Hepatocyte (in vitro differentiated cells): ENCODE data around the gene CASP1. TPM values are rescaled to one million over a fixed set of nuclear protein-coding genes. Genes with fewer than 3 reads are reported as not detected.
A peak's percentile ranks its signal among the peaks of the same experiment; 100 is the strongest.
"Not testable (repeated sequence)": the region's sequence is repeated elsewhere in the genome, so short reads cannot be mapped to it uniquely, and the experiment has no call there.

Source experiments
- DNase-seq: peaks from one replicate; pipeline ENCODE4 v3.0.0-alpha.2; 2016; ENCODE audit warnings: low spot score
- H2AFZ ChIP-seq: fragments of 200-600 bp; sonication (generic); 2 replicates; pipeline ENCODE4 v1.6.0; 2016; ENCODE audit warnings: antibody characterized with exemption, mild to moderate bottlenecking
- H3K27ac ChIP-seq: fragments of 200-600 bp; sonication (generic); 2 replicates; pipeline ENCODE4 v1.5.1; 2016; ENCODE audit warnings: mild to moderate bottlenecking
- H3K27me3 ChIP-seq: fragments of 200-600 bp; sonication (generic); 2 replicates; pipeline ENCODE4 v1.6.1; 2016
- H3K36me3 ChIP-seq: fragments of 200-600 bp; sonication (generic); replicated peaks from 2 replicates; pipeline ENCODE4 v1.5.1; 2016; ENCODE audit warnings: low read depth; ENCODE audit not compliant: insufficient read depth
- H3K4me1 ChIP-seq: fragments of 200-600 bp; sonication (generic); 2 replicates; pipeline ENCODE4 v1.5.1; 2016; ENCODE audit warnings: mild to moderate bottlenecking, moderate library complexity; ENCODE audit not compliant: insufficient read depth
- H3K4me2 ChIP-seq: fragments of 200-600 bp; sonication (generic); 2 replicates; pipeline ENCODE4 v1.6.0; 2016
- H3K4me3 ChIP-seq: fragments of 200-600 bp; sonication (generic); 2 replicates; pipeline ENCODE4 v1.5.1; 2016; ENCODE audit warnings: mild to moderate bottlenecking
- H3K79me2 ChIP-seq: fragments of 200-600 bp; sonication (generic); 2 replicates; pipeline ENCODE4 v1.6.0; 2017; ENCODE audit warnings: mild to moderate bottlenecking
- H3K9me2 ChIP-seq: fragments of 200-600 bp; sonication (generic); replicated peaks from 2 replicates; pipeline ENCODE4 v1.6.0; 2017; ENCODE audit warnings: mild to moderate bottlenecking; ENCODE audit not compliant: insufficient read depth
- H3K9me3 ChIP-seq: fragments of 200-600 bp; sonication (generic); 2 replicates; pipeline ENCODE4 v1.5.1; 2016; ENCODE audit warnings: low read depth, mild to moderate bottlenecking
- H4K20me1 ChIP-seq: fragments of 200-600 bp; sonication (generic); 2 replicates; pipeline ENCODE4 v1.6.0; 2016; ENCODE audit warnings: mild to moderate bottlenecking; ENCODE audit not compliant: insufficient read depth, poor library complexity, severe bottlenecking
- EZH2 ChIP-seq: fragments of 200-600 bp; sonication (generic); IDR thresholded peaks from 2 replicates; pipeline ENCODE4 v1.6.1; 2016; ENCODE audit warnings: antibody characterized with exemption, mild to moderate bottlenecking, borderline replicate concordance
- EZH2phosphoT487 ChIP-seq: fragments of 200-600 bp; sonication (generic); IDR thresholded peaks from one replicate; pipeline ENCODE4 v1.6.1; 2018; ENCODE audit warnings: antibody characterized with exemption, mild to moderate bottlenecking, low read depth, moderate library complexity; ENCODE audit not compliant: unreplicated experiment, severe bottlenecking
- WGBS: methylation state at CpG from one replicate; pipeline ENCODE4 v1.1.6; 2016; ENCODE audit warnings: low lambda C conversion rate; ENCODE audit errors: missing lambda C conversion rate; 5-methylcytosine and 5-hydroxymethylcytosine counted together
- polyA plus RNA-seq: library from polyadenylated mRNA; unstranded; fragments of >200 nt; fragmentation: Nextera tagmentation; extraction: Ambion mirVana; gene quantifications from 2 replicates; pipeline ENCODE4 v1.2.1, GENCODE V29; 2016
- total RNA-seq: library from RNA; depleted of rRNA; stranded (reverse); fragments of >200 nt; gene quantifications from 2 replicates; pipeline ENCODE4 v1.2.3, GENCODE V29; 2014
- TF ChIP-seq, protein P1 (sequence below): fragments of 200-600 bp; sonication (generic); IDR thresholded peaks from 2 replicates; pipeline ENCODE4 v1.5.1; 2016; ENCODE audit warnings: antibody characterized with exemption, mild to moderate bottlenecking; ENCODE audit not compliant: poor library complexity

CASP1 gene
- total and polyA plus RNA-seq, 2 experiments from 2014 or later, result 2.9 to 9.7 TPM

DNA sequence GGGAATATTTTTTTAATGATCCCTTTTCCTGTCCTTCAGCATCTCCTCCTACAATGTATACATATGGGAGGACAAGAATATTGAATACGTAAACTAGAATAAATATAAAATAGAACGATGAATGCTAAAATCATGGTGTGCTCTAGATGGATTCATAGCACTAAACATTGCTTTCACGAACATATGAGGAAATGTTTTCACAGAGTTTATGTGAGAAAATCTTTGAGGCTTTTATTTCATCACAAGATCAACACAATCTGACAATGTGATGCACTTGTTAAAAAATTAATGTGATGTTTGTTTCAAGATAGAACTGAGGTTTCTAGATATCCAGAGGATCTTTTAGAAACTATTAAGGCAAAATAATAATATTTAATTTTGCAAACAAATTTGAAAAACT is 7.2 kb upstream of the CASP1 start:
- Histone ChIP-seq H3K79me2 (no peaks in the 10 kb centered on the region), H3K27ac (no peak overlapping the region), H3K4me1 (peaks cover 13% of the 10 kb centered on the region), H2AFZ (no peak overlapping the region), H3K4me2 (no peak overlapping the region), H3K9me2 (no peaks in the 10 kb centered on the region), H3K4me3 (no peak overlapping the region), H3K27me3 (no peaks in the 10 kb centered on the region), H3K9me3 (no peaks in the 10 kb centered on the region), H4K20me1 (no peaks in the 10 kb centered on the region), H3K36me3 (no peaks in the 10 kb centered on the region)
- WGBS, result 90% methylated on average over 3 of the region's 3 CpGs
- no peak for DNase-seq
- TF ChIP-seq, protein P1, sequence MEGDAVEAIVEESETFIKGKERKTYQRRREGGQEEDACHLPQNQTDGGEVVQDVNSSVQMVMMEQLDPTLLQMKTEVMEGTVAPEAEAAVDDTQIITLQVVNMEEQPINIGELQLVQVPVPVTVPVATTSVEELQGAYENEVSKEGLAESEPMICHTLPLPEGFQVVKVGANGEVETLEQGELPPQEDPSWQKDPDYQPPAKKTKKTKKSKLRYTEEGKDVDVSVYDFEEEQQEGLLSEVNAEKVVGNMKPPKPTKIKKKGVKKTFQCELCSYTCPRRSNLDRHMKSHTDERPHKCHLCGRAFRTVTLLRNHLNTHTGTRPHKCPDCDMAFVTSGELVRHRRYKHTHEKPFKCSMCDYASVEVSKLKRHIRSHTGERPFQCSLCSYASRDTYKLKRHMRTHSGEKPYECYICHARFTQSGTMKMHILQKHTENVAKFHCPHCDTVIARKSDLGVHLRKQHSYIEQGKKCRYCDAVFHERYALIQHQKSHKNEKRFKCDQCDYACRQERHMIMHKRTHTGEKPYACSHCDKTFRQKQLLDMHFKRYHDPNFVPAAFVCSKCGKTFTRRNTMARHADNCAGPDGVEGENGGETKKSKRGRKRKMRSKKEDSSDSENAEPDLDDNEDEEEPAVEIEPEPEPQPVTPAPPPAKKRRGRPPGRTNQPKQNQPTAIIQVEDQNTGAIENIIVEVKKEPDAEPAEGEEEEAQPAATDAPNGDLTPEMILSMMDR, result no peak
- no peak for TF ChIP-seq EZH2phosphoT487
- no peak for TF ChIP-seq EZH2

GRCh38 chr11:105040703-105041102 is 5.8 kb upstream of the CASP1 start:
- H3K4me2 ChIP-seq, result no peak overlapping the region
- no peak overlapping the region for H3K4me3 ChIP-seq
- no peaks in the 10 kb centered on the region for H4K20me1 ChIP-seq
- no peak for TF ChIP-seq EZH2phosphoT487
- no peak for TF ChIP-seq EZH2
- TF ChIP-seq, protein P1, result no peak
- no peak overlapping the region for H2AFZ ChIP-seq
- 61% methylated on average over 2 of the region's 2 CpGs for WGBS
- DNase-seq, result no peak
- no peak overlapping the region for H3K27ac ChIP-seq
- no peaks in the 10 kb centered on the region for H3K9me3 ChIP-seq
- H3K79me2 ChIP-seq, result no peaks in the 10 kb centered on the region
- H3K4me1 ChIP-seq, result peaks cover 6% of the 10 kb centered on the region
- no peaks in the 10 kb centered on the region for H3K36me3 ChIP-seq
- no peaks in the 10 kb centered on the region for H3K27me3 ChIP-seq
- no peaks in the 10 kb centered on the region for H3K9me2 ChIP-seq

DNA sequence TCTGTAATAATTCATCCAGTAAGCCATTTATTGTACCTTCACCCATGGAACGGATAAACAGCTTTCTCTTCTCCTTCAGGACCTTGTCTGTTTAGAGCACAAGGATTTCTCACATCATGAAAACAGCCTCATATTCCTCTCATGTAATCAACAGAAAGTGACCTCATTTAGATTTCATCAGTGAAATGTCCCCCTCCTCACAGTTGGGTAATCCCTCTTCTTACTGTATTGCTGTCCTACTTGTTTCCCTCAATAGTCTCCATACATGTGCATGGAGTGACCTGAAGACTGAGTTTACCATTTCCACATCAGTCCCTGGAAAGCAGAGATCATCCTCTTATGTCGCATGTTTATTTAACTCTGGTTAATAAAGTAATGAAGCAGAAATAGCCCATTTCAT is 556 bp downstream of the CASP1 start:
- WGBS, result 92% methylated on average over 2 of the region's 2 CpGs
- Histone ChIP-seq H2AFZ (peak overlapping the region; percentile 50), H3K27ac (peak overlapping the region; percentile 43), H3K4me2 (peak overlapping the region; percentile 55)
- not testable (repeated sequence) for DNase-seq, H3K79me2 ChIP-seq, H3K27me3 ChIP-seq, H3K9me3 ChIP-seq, H4K20me1 ChIP-seq, H3K36me3 ChIP-seq, H3K4me1 ChIP-seq, H3K9me2 ChIP-seq, H3K4me3 ChIP-seq

GRCh38 chr11:105033781-105034180 is 1.2 kb downstream of the CASP1 start:
- H3K79me2 ChIP-seq, result no peaks in the 10 kb centered on the region
- H3K36me3 ChIP-seq, result no peaks in the 10 kb centered on the region
- no peak overlapping the region for H3K4me3 ChIP-seq
- H3K4me1 ChIP-seq, result no peaks in the 10 kb centered on the region
- no peak for DNase-seq
- H4K20me1 ChIP-seq, result no peaks in the 10 kb centered on the region
- H3K27me3 ChIP-seq, result no peaks in the 10 kb centered on the region
- TF ChIP-seq, protein P1, result no peak
- TF ChIP-seq EZH2phosphoT487, result no peak
- TF ChIP-seq EZH2, result no peak
- no peak overlapping the region for H2AFZ ChIP-seq
- no peak overlapping the region for H3K27ac ChIP-seq
- H3K9me2 ChIP-seq, result no peaks in the 10 kb centered on the region
- H3K9me3 ChIP-seq, result no peaks in the 10 kb centered on the region
- 92% methylated on average over 1 of the region's 1 CpG for whole genome bisulfite sequencing
- H3K4me2 ChIP-seq, result no peak overlapping the region
